RWPE1 (cell line): ENCODE measurements around the gene BTBD3.

Source experiments
- CTCF ChIA-PET: fragments of 350-600 bp; sonication (Branson Sonifier 250); formaldehyde crosslinking; extraction: SDS; loops from one replicate; lab custom pipeline; 2021; lab: Yijun Ruan, JAX
- POLR2A ChIA-PET: fragments of 400-600 bp; formaldehyde crosslinking; extraction: SDS; loops from one replicate; lab custom pipeline; 2020; ENCODE audit warnings: antibody characterized with exemption; ENCODE audit not compliant: low non-redundant PET; lab: Yijun Ruan, JAX
- DNase-seq: peaks from one replicate; pipeline ENCODE4 v3.0.0; 2012; ENCODE audit warnings: low spot score
- H3K27ac ChIP-seq: fragments of 450-650 bp; 2 replicates; pipeline ENCODE4 v1.5.1; 2017
- CTCF ChIP-seq: fragments of 450-650 bp; conservative IDR thresholded peaks from 2 replicates; pipeline ENCODE4 v1.5.1; 2017; ENCODE audit warnings: low read depth, mild to moderate bottlenecking

The BTBD3 gene

GRCh38 chr20:11917663-11918062, at the start of gene BTBD3:
TSS of gene BTBD3 (plus strand) at chr20:11917893. CDS start at chr20:11918276, 383 bp downstream.
- TF ChIP-seq CTCF = no peak
- no peak within 1 kb of the TSS for H3K27ac ChIP-seq
- CTCF ChIA-PET = interaction anchor here (0.6 kb wide), 1 partner anchor 1853 kb away, joined by 3 read pairs; no protein-coding TSS in a partner anchor
- POLR2A ChIA-PET = no interaction called here
- no peak for DNase-seq

- ChIA-PET POLR2A (no interaction called here), CTCF (interaction anchor here (0.6 kb wide), 1 partner anchor 1343 kb away, joined by 3 read pairs; no protein-coding TSS in a partner anchor)
- H3K27ac ChIP-seq = no peak overlapping the region
- TF ChIP-seq CTCF = no peak
- no peak for DNase-seq
Observed at GRCh38 chr20:11869641-11870040, 48.1 kb upstream of the BTBD3 start.

GRCh38 chr20:11870411-11870810, 47.3 kb upstream of the BTBD3 start:
- no peak for DNase-seq
- POLR2A ChIA-PET = no interaction called here
- H3K27ac ChIP-seq = no peak overlapping the region
- CTCF ChIA-PET = interaction anchor here (0.6 kb wide), 1 partner anchor 68 kb away, joined by 3 read pairs; no protein-coding TSS in a partner anchor
- no peak for TF ChIP-seq CTCF

- DNase-seq = no peak
- no peak overlapping the region for H3K27ac ChIP-seq
- CTCF ChIA-PET = no interaction called here
- no peak for TF ChIP-seq CTCF
- POLR2A ChIA-PET = no interaction called here
Observed at GRCh38 chr20:11876555-11876954, 41.1 kb upstream of the BTBD3 start.

GRCh38 chr20:11880680-11881079, 37.0 kb upstream of the BTBD3 start:
- CTCF ChIA-PET = no interaction called here
- peak; percentile 26 for DNase-seq
- H3K27ac ChIP-seq = no peak overlapping the region
- TF ChIP-seq CTCF = no peak
- POLR2A ChIA-PET = no interaction called here

GRCh38 chr20:11881449-11881848, 36.2 kb upstream of the BTBD3 start:
- DNase-seq = no peak
- CTCF ChIA-PET = no interaction called here
- POLR2A ChIA-PET = no interaction called here
- H3K27ac ChIP-seq = no peak overlapping the region
- no peak for TF ChIP-seq CTCF
